ENCODE measurements around the gene RPL38. TPM values are rescaled to one million over a fixed set of nuclear protein-coding genes. Genes with fewer than 3 reads are reported as not detected.

The RPL38 gene
- total RNA-seq, 1 donor from 2014 or later: 243 TPM

DNA sequence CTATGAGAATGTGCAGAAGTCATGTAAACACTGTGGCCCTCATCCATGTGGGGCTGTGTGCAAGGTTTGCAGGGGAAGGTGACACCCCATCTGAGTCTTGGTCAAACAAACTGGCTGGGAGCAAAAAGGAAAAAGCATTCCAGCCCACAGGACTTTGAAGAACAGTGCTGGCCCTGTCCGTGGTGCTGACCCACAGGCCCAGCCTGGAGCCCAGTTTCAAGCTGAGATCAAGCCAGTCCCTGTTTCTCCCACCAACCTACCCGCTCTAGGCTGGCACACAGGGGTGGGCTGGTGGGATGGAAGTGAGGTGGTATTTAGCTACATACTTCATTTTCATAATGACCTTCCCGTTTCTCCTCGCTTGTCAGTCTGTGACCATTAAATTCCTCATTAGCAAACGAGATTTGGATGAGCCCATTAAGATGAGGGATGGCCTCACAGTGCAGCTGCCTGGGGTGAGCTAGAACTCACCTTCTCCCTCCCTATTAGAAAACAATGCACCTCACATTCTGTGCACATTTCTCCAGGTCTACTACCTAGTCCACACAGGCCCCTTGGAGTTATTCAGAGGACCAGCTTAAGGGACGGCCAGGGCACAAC lies 12.6 kb upstream of the RPL38 start:
- no peaks in the 10 kb centered on the region for H3K9me3 ChIP-seq
- intact Hi-C loops (cut with DNase I): no loop called here
- no peak overlapping the region for H3K4me3 ChIP-seq
- H3K27ac ChIP-seq: no peak overlapping the region
- TF ChIP-seq, protein P1, sequence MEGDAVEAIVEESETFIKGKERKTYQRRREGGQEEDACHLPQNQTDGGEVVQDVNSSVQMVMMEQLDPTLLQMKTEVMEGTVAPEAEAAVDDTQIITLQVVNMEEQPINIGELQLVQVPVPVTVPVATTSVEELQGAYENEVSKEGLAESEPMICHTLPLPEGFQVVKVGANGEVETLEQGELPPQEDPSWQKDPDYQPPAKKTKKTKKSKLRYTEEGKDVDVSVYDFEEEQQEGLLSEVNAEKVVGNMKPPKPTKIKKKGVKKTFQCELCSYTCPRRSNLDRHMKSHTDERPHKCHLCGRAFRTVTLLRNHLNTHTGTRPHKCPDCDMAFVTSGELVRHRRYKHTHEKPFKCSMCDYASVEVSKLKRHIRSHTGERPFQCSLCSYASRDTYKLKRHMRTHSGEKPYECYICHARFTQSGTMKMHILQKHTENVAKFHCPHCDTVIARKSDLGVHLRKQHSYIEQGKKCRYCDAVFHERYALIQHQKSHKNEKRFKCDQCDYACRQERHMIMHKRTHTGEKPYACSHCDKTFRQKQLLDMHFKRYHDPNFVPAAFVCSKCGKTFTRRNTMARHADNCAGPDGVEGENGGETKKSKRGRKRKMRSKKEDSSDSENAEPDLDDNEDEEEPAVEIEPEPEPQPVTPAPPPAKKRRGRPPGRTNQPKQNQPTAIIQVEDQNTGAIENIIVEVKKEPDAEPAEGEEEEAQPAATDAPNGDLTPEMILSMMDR (IDR thresholded peaks at IDR 0.05): no peak
- no peak for DNase-seq (ENCODE audit: low spot score in 2 of 2)
- no peaks in the 10 kb centered on the region for H3K36me3 ChIP-seq
- no peaks in the 10 kb centered on the region for H3K4me1 ChIP-seq
- no peaks in the 10 kb centered on the region for H3K27me3 ChIP-seq

DNA sequence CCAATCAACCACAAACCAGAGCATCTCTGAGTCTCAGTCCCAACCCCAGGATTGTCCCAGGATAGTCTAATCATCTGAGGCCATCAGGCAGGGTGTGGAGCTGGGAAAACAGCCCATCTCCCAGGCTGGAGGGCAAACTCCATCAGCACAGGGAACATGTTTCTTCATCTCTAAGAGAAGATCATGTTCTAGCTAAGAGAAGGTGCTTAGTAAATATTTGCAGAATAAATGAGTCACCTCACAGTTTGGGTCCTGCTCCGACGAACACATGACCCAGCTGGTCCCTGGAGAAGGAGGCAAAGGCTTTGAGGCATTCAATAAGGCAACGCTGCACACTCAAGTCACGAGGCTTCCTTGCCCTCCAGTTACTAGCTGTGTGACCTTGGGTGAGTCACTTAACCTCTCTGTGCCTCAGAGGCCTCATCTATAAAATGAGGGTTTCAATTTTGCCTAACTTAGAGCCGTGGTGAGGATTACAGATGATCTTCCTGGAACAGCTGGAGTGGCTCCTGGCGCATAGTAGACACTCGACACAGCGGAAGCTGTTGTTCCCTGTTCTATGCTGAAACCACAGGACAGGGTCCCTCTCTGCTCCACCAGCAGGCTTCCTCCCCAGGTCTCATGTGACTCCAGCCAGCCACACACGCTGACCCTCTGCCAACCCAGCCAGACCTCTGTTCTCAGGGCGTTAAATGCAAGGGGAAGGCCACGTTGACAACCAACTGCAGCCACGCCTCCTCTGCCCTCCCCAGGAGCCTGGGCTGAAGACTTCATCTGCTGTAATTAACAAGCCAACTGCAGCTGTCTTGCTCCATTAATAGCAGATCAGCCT lies 10.3 kb upstream of the RPL38 start:
- no peak overlapping the region for H3K4me3 ChIP-seq
- TF ChIP-seq, protein P1 (IDR thresholded peaks at IDR 0.05): no peak
- no peak overlapping the region for H3K27ac ChIP-seq
- intact Hi-C loops (cut with DNase I): no loop called here
- H3K9me3 ChIP-seq: no peaks in the 10 kb centered on the region
- H3K27me3 ChIP-seq: no peaks in the 10 kb centered on the region
- DNase-seq (ENCODE audit: low spot score in 2 of 2): peak; percentile 55 to 76
- H3K36me3 ChIP-seq: no peaks in the 10 kb centered on the region
- no peaks in the 10 kb centered on the region for H3K4me1 ChIP-seq

DNA sequence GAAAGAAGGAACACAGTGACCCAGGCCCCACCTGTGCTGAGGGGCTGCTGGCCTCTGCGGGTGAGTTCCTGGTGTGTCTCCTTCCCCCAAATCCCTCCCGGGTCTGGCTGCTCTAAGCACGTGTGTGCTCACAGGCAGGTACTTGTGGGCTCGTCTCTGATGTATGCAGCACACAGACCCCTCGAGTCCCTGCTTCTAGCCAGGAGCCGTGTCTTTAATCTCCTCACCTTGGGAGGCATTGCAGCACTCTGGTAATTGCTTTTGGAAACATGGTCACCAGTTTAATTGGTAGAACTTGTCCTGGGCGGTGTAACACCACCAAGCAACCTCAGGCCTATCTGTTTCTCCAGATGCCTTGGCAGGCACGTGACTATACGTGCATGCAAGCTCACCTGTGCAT lies 8.8 kb upstream of the RPL38 start:
- DNase-seq (ENCODE audit: low spot score in 2 of 2): no peak
- TF ChIP-seq, protein P1 (IDR thresholded peaks at IDR 0.05): no peak
- H3K27me3 ChIP-seq: no peaks in the 10 kb centered on the region
- no peak overlapping the region for H3K27ac ChIP-seq
- no peaks in the 10 kb centered on the region for H3K4me1 ChIP-seq
- no peak overlapping the region for H3K4me3 ChIP-seq
- intact Hi-C loops (cut with DNase I): no loop called here
- H3K9me3 ChIP-seq: no peaks in the 10 kb centered on the region
- H3K36me3 ChIP-seq: no peaks in the 10 kb centered on the region

DNA sequence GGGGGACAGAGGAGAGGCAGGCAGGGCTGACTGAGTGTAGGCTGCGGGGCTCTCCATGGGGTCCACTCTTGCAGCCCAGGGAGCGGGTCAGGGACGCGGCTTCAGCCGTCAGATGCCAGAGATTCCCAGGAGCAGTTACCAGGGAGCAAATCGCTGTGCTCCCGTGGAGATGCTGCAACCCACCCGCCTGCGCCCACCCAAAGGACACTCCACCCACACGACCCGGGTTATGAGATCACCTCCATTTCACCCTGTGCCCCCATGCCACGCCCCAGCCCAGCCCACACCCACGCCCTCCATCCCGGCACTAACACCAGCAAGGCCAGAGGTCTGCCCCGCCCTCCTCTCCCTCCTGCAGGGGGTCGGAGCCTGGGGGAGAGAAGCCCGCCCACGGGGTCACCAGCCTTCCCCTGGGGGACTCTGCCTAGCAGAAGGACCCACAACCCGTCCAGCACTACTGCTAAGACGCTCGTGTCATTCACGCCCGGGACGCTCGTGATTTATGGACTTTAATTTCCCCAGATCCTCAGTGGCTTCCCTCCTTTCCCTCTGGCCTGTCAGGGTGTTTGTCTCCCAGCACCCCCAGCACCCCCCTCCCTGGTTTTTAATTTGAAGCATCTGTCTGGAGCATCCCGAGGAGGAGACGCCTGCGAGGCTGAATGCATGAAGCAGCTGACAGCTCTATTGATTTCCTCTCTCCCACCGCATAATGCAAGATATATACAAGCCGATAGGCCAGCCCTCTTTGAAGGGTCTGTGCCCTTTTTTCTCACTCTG lies 6.7 kb upstream of the RPL38 start:
- Histone ChIP-seq H3K27me3 (peaks cover 4% of the 10 kb centered on the region), H3K4me3 (no peak overlapping the region), H3K36me3 (no peaks in the 10 kb centered on the region), H3K27ac (no peak overlapping the region), H3K4me1 (no peaks in the 10 kb centered on the region), H3K9me3 (no peaks in the 10 kb centered on the region)
- intact Hi-C loops (cut with DNase I): no loop called here
- TF ChIP-seq, protein P1 (IDR thresholded peaks at IDR 0.05): no peak
- DNase-seq (ENCODE audit: low spot score in 2 of 2): no peak

DNA sequence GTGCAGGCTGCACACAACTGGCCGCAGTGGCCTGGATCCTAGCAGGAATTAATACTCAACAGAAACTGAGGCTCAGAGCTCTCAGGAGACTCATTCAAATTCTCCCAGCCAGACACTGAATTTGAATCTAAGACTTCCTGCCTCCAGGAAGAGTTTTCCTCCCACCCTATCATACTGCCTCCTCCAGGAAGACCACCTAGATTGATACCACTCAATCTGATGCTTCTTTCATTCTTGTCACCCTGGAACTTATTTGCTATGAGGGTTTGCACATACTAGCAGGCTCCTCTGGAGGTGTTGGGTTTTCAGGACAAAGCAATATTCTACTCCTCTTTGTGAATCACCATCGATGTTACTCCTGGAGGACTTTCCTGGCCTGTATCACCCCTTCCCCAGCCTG lies 5.7 kb upstream of the RPL38 start:
- TF ChIP-seq, protein P1 (IDR thresholded peaks at IDR 0.05): no peak

More for the DNA sequence above, 5.7 kb upstream of the RPL38 start:
- Histone ChIP-seq H3K4me3 (no peak overlapping the region), H3K27ac (no peak overlapping the region), H3K4me1 (no peaks in the 10 kb centered on the region), H3K27me3 (peaks cover 4% of the 10 kb centered on the region), H3K36me3 (no peaks in the 10 kb centered on the region), H3K9me3 (no peaks in the 10 kb centered on the region)
- DNase-seq (ENCODE audit: low spot score in 2 of 2): no peak
- intact Hi-C loops (cut with DNase I): no loop called here
